ENCODE data around the gene TCERG1L.

- TF ChIP-seq CTCF (IDR thresholded peaks at IDR 0.05; ENCODE audit: insufficient read depth, low read depth, low read length) (no peak), EZH2 (IDR thresholded peaks at IDR 0.05; ENCODE audit: insufficient read depth, low read length) (no peak)
Measured at GRCh38 chr10:131093346-131093745, 218.2 kb downstream of the TCERG1L start.
